ENCODE measurements around the gene RCOR1.

- TF ChIP-seq, protein P1, sequence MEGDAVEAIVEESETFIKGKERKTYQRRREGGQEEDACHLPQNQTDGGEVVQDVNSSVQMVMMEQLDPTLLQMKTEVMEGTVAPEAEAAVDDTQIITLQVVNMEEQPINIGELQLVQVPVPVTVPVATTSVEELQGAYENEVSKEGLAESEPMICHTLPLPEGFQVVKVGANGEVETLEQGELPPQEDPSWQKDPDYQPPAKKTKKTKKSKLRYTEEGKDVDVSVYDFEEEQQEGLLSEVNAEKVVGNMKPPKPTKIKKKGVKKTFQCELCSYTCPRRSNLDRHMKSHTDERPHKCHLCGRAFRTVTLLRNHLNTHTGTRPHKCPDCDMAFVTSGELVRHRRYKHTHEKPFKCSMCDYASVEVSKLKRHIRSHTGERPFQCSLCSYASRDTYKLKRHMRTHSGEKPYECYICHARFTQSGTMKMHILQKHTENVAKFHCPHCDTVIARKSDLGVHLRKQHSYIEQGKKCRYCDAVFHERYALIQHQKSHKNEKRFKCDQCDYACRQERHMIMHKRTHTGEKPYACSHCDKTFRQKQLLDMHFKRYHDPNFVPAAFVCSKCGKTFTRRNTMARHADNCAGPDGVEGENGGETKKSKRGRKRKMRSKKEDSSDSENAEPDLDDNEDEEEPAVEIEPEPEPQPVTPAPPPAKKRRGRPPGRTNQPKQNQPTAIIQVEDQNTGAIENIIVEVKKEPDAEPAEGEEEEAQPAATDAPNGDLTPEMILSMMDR (IDR thresholded peaks at IDR 0.05; ENCODE audit: poor library complexity): no peak
- no peak for TF ChIP-seq EZH2 (IDR thresholded peaks at IDR 0.05; ENCODE audit: borderline replicate concordance)
- no peak for TF ChIP-seq EZH2phosphoT487 (IDR thresholded peaks at IDR 0.05; ENCODE audit: low read depth, severe bottlenecking, unreplicated experiment)
Observed at GRCh38 chr14:102769049-102769327, 176.5 kb downstream of the RCOR1 start.

Data from hepatocyte (in vitro differentiated cells).